T47D (cell line): Measurements from ENCODE around the gene PER1.
A peak's percentile ranks its signal among the peaks of the same experiment; 100 is the strongest.

Experiments
- DNase-seq, 2 experiments: peaks; one replicate each; pipeline versions ENCODE4 v3.0.0 to v3.0.0-alpha.2; 2011 to 2012; ENCODE audit warnings: low read depth in 1 of 2, low spot score in 1 of 2
- JUND ChIP-seq: IDR thresholded peaks from 2 replicates; pipeline ENCODE4 v1.6.1; 2012; ENCODE audit warnings: low read depth
- in situ Hi-C: cut with HindIII; loops from 2 replicates; pipeline ENCODE4 v1.10.0; 2016; ENCODE audit warnings: low sequenced_read_pairs, low pct_unique_long_range_greater_than_20kb

PER1 gene

GRCh38 chr17:8123695-8124349 is 28.4 kb downstream of the PER1 start, which contains the start of gene HES7:
Gene HES7, minus strand, starts transcription at chr17:8124106. Its CDS starts 22 bp downstream, at chr17:8124084.
- in situ Hi-C loops: no loop called here
- no peak for DNase-seq

GRCh38 chr17:8122924-8123694 is 29.1 kb downstream of the PER1 start:
- in situ Hi-C loops: no loop called here
- no peak for DNase-seq
- no peak for TF ChIP-seq JUND

More at GRCh38 chr17:8123695-8124349, 28.4 kb downstream of the PER1 start, which contains the start of gene HES7:
- TF ChIP-seq JUND: no peak

DNA sequence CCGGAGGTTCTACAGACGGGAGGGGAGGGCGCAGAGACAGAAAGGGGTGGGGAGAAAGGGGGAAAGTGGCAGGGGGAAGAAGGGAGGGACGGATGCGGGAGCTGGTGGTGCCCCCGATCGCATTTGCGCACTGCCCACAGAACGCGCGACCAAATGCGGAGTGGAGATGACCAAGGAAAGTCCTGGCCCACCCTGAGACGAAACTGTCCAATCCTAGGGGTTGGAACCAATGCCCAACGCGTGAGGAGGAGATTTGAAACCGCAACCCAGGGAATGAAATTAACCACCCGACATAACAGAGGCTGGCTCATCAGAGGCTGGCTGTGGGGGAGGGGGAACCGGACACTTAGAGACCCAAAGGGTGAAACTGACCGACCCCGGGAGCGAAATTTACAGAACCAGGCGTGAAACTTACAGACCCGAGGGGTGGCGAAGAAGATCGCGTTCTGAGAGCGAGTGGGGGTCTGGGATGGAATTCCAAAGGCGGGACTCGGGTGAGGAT is 29.7 kb downstream of the PER1 start:
- DNase-seq: no peak
- TF ChIP-seq JUND: no peak
- in situ Hi-C loops: no loop called here

- TF ChIP-seq JUND: no peak
- in situ Hi-C loops: no loop called here
- DNase-seq: peak in 1 of 2 experiments; percentile 50
These were observed 30.4 kb downstream of the PER1 start for GRCh38 chr17:8121681-8122421.

DNA sequence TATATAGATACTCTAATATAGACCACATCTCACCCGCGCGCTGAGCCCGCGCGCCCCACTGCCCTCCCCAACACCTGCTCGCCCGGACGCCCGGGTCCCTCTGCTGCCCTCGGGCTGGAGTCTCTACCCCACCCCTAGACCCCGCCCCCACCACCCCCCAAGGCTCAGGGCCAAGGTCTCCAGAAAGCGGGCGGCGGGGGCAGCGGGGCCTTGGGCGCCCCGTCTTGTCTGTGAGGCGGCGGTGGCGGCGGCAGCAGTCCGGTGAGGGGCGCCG is 30.9 kb downstream of the PER1 start:
- TF ChIP-seq JUND: no peak
- no peak for DNase-seq
- in situ Hi-C loops: no loop called here

GRCh38 chr17:8120520-8121406 is 31.4 kb downstream of the PER1 start:
- in situ Hi-C loops: no loop called here
- peak in 1 of 2 experiments; percentile 90 for DNase-seq
- TF ChIP-seq JUND: no peak

DNA sequence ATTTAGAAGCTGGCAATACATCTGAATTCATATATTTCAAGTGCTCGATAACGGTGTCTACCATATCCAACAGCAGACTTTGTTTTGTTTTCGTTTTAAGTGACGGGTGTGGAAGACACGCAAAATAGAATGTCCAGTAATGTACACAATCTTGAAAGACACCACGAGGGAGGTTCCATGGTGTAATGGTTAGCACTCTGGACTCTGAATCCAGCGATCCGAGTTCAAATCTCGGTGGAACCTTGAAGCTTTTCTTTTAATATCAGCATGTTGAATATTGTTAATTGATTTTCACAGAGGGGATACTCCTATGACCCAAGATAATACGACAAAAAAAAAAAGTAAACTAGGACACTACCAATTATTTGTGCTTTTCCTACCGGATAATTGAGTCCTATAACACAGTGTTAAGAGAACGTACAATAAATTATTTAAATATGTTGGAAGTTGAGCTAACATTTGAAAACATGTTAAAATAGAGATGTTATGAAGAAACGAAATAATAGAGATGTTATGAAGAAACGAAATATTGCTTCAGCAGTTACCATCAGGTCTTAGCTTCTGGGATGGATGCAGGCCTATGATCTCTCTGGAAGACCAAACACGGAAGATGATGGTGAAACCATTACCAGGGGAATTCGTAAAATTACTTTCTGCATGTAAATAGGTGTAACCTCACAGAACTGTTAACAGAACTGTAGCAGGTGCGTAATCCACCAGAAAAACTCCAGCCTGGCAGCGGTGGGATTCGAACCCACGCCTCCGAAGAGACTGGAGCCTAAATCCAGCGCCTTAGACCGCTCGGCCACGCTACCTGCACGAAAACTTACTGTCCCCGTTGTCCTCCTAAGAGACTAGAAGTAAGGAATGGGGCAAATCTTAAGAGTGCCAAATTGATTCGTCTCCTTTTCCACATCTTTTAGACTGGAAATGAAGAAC is 32.4 kb downstream of the PER1 start:
- in situ Hi-C loops: no loop called here
- TF ChIP-seq JUND: no peak
- DNase-seq: peak in 1 of 2 experiments; percentile 90

GRCh38 chr17:8118769-8119580 is 33.2 kb downstream of the PER1 start:
- DNase-seq: peak; percentile 79 to 89
- TF ChIP-seq JUND: no peak
- in situ Hi-C loops: no loop called here

- TF ChIP-seq JUND: 0 out of 2 replicates have a peak, but pooled peaks have one; percentile 8
- in situ Hi-C loops: no loop called here
- DNase-seq: peak; percentile 79 to 84
These were observed 34.0 kb downstream of the PER1 start, which contains the start of gene ALOXE3 for GRCh38 chr17:8117980-8118768. Gene ALOXE3, minus strand, starts transcription at chr17:8118514. Its CDS starts 524 bp downstream, at chr17:8117990.
